NCI-H69 (cell line): Measurements from ENCODE around the gene TMEM123.

Experiments used
- DNase-seq: peaks from one replicate; lab custom pipeline; 2025; lab: John Stamatoyannopoulos, UW

TMEM123 gene

GRCh38 chr11:102452461-102453301 lies at the start of gene TMEM123:
Gene TMEM123, minus strand, starts transcription at chr11:102452765. Its CDS starts 142 bp downstream, at chr11:102452623.
- DNase-seq, result peak; percentile 92

GRCh38 chr11:102500829-102501228 lies 48.3 kb upstream of the TMEM123 start:
- no peak for DNase-seq

DNA sequence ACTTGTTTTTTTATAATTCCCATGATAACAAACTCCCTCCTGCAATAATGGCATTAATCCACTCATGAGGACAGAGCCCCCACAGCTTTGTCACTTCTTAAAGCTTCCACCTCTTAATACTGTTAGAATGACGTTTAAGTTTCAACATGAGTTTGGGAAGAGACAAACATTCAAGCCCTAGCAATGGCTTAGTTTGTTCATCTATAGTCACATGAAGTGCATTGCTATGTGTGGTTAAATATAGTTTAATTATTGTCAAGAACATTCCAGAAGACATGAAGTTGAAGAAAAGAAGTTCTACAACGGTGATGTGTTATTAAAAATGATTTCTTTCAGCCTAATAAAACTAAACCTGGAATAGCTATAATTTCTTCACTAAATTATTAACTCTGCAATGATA lies 47.4 kb upstream of the TMEM123 start:
- no peak for DNase-seq

DNA sequence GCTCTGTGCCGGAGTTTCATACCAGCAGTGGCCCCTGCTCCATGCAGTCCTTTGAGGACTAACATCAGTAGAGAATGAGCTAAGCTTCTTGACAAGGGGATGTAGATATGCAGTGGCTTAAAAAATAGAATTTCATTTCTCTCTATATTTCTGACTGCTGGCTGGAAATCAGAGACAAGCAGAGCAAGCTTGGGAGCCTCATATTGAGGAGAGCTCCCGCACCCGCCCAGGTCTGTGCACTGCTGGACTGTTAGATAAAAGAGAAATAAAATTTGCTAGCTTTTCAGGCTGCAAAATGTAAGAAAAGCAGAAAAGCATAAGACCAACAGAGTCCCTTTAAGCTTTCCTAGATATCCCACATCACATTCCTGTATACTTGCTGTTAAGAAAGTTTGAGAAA lies 46.6 kb upstream of the TMEM123 start:
- no peak for DNase-seq

GRCh38 chr11:102497061-102497460 lies 44.5 kb upstream of the TMEM123 start:
- no peak for DNase-seq

GRCh38 chr11:102495161-102496042 lies 42.8 kb upstream of the TMEM123 start:
- DNase-seq, result peak; percentile 82

- DNase-seq, result peak; percentile 24
Measured at GRCh38 chr11:102494216-102494615, 41.7 kb upstream of the TMEM123 start.

DNA sequence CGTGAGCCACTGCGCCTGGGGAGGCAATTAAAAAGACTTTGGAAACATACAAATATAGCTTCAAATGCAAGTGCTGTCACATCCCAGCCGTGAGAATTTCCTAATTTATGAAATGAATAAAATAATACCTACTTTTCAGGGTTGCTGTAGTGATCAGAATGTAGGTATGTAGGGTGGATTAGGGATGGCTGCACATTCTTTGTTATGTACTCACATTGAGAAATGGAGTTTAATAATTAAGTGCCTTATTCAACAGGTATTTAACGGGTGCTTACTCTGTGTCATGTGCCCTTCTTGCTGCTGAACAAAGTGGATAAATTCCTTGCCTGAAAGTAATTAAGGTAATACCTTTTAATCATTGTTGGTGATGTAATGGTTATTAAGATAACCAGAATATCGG lies 41.0 kb upstream of the TMEM123 start:
- DNase-seq, result no peak

DNA sequence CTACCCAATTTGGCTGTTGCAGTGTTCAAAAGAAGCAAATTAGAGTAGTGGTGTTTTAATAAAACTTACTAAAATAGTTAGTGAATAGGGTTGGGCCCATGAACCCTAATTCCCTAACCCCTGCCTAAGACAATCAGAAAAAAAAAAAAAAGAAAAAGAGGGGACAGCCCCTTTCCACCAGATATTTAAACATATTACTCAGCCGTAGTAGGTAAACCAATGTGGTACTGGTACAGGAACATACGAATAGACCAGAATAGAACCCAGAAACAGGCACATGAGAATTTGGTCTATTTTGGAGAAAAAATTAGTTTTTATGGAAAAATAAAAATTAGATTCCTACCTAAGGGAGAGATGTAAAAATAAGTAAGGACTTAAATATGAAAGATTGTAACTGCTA lies 39.4 kb upstream of the TMEM123 start:
- no peak for DNase-seq

DNA sequence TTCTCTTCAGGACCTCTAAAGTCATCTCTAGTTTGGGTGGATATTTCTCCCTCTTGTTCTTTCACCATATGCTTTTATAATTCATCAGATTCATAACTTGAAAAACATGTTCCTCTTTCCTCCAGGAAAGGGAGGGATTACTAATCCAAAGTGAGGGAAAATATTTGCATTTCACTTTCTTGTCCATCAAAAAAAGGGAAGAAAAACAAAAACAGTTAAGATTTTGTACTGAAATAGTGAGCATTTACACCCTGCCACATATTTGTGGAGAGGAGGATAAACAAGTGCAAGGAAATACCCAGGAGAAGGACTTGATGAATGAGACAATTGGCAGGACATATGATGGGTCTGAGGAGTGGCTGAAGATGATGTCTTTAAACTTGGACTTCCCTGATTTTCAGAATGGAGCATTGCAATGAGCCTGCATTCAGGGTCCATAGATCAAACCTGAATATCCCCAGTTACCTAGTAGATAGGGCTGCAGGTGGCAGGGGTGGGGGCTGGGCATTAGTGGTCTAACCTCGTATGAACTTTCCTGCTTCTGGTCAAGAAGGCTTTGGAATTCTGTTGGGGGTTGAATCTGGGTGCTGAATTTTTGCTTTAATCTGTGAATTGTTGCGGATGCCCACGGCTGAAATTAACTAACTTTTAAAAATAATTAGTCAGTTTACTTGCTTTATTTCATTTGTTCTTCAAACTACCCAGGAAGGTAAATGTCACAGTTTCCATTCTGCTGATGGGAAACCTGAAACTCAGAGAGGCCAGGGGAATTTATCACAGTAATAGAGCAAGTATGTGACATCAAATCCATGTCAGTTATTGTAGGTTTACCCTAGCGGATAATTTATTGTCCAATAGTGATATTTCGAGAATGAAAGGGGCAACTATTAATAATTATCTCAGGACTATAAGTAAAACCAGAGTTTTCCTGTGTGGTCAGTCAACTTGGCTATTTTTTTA lies 36.9 kb upstream of the TMEM123 start:
- no peak for DNase-seq

DNA sequence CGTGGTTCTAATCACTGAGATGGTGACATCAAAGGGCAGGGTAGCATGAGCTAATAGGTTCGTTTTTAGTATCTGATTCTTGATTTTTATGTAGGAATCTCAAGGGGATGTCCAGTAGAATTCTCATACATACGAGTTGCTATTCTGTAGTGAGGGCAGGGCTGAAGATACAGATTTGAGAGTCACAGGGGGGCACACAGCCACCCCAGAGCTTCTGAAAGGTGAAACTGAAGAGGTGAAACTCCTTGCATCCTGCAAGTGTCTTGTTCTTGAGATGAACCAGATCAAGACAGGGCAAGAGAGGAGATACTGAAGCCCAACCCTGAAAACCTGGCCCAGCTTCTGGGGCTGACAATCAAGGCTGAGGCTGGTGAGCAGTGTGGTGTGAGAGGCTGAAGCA lies 35.6 kb upstream of the TMEM123 start:
- DNase-seq, result no peak

DNA sequence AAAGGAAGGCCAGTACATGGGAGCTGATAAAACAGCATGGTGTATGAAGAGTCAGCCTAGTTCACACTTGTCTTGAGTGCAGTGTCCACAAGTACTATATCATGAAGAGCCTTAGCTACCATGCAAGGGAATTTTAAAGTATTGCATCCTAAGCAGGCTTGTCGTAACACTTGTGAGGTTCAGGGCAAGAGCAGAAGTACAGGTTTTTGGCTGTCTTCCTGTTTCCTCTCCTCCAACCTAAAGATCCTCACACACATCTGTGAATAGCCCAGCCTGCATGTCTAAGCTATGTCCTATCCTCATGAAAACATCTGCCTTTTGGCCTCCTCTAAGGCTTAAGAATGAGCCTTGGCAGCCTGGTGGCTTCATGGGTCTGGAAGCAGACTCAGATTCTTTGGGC lies 34.6 kb upstream of the TMEM123 start:
- no peak for DNase-seq

DNA sequence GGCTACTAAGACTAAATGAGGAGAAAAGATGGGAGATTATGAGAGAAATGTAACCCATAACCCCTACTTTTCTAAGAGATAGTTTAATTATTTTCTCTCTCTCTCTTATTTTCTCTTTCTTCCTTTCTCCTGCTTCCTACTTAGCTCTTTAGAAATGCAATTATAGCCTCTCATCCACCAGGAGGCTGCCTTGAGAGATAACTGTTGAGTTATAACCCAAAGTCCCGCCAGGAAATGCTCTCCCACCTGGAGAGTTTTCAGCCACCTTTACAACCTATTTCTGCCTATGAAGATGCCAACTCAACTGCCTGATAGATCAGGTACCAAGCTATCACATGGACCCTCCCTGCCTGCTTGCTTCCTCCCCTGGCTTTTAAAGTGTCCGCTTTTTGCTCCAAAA lies 34.0 kb upstream of the TMEM123 start:
- no peak for DNase-seq

- no peak for DNase-seq
Measured at GRCh38 chr11:102485095-102485722, 32.6 kb upstream of the TMEM123 start.

DNA sequence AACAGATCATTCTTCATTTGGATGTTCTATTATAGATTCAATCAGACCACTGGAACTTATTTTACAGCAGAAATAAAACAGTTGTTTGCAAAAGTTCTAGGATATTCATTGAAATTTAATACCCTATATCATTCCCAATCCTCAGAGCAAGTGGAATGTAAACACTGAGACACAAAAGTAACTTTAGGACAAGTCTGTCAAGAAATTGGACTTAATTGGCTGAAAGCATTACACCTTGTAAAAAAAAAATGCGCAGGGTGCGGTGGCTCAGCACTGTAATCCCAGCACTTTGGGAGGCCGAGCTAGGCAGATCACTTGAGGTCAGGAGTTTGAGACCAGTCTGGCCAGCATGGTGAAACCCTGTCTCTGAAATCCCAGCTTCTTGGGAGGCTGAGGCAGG lies 29.9 kb upstream of the TMEM123 start:
- DNase-seq, result no peak

GRCh38 chr11:102479733-102480132 lies 27.2 kb upstream of the TMEM123 start:
- DNase-seq, result no peak

DNA sequence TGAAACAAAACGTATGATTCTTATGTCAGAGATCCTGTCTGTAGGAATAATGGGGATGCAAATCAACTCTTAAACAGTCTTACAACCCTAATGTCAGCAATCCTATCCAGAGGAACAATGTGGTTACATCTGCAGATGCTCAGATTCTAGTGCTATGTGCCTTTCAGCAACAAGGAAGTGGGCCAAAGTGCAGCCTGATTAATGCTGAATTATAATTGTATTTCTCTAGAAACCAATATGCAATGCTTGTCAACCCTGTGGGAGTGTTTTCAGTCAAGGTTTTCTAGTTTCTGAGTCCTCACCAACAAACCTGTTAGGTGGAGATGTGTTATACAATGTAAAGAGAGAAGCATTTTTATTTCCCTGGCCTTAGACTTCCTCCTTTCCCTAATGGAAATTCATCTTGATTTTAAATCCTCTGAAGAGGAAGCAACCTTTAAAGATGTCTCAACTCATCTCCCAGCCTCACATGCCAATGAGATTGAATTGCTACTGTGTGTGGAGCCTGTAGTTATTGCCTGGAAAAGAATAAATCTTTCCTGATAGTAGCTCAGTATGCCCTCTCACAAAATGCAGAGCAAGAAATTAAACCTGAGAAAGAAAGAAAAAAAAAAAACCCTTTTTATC lies 26.2 kb upstream of the TMEM123 start:
- no peak for DNase-seq

- peak; percentile 84 for DNase-seq
Measured at GRCh38 chr11:102476812-102477211, 24.2 kb upstream of the TMEM123 start.

GRCh38 chr11:102476069-102476468 lies 23.5 kb upstream of the TMEM123 start:
- peak; percentile 21 for DNase-seq

GRCh38 chr11:102473543-102473942 lies 21.0 kb upstream of the TMEM123 start:
- DNase-seq, result peak; percentile 34

GRCh38 chr11:102472127-102472526 lies 19.6 kb upstream of the TMEM123 start:
- DNase-seq, result no peak
